SK-N-SH (cell line): ENCODE results near the gene TOPAZ1. TPM values are rescaled to one million over a fixed set of nuclear protein-coding genes. Genes with fewer than 3 reads are reported as not detected.

Experiments
- CTCF ChIA-PET: fragments of 300-600, 350-600 bp; formaldehyde crosslinking; extraction: SDS; loops from one replicate; lab custom pipeline; 2021; lab: Yijun Ruan, JAX
- POLR2A ChIA-PET: fragments of 350-600 bp; sonication (Branson Sonifier 250); formaldehyde crosslinking; extraction: SDS; loops from one replicate; lab custom pipeline; 2020; ENCODE audit warnings: antibody characterized with exemption, inconsistent platforms; lab: Yijun Ruan, JAX
- DNase-seq: peaks from one replicate; pipeline ENCODE4 v3.0.0; 2012
- H2AFZ ChIP-seq: fragments of 200-600 bp; sonication (generic); 2 replicates; pipeline ENCODE4 v1.8.1; 2016; ENCODE audit warnings: antibody characterized with exemption, mild to moderate bottlenecking, low read depth
- H3F3A ChIP-seq: fragments of 200-600 bp; sonication (generic); replicated peaks from 2 replicates; pipeline ENCODE3; 2016; ENCODE audit warnings: antibody characterized with exemption, mild to moderate bottlenecking; ENCODE audit not compliant: insufficient read depth
- H3K27ac ChIP-seq, 2 experiments: fragments of 200-500 bp in 1 of 2; fragments of 200-600 bp in 1 of 2; sonication (Bioruptor generic) in 1 of 2; sonication (generic), shearing (Covaris generic) in 1 of 2; 2 replicates each; pipeline versions ENCODE4 v1.5.1 to v1.6.1; 2014 to 2016; ENCODE audit warnings: low read depth in 2 of 2, inconsistent platforms in 1 of 2, low read length in 1 of 2, mild to moderate bottlenecking in 1 of 2, mixed read lengths in 1 of 2
- H3K27me3 ChIP-seq: fragments of 200-600 bp; sonication (generic), shearing (Covaris generic); 2 replicates; pipeline ENCODE4 v1.6.1; 2016; ENCODE audit warnings: mixed run types; ENCODE audit not compliant: insufficient read depth
- H3K36me3 ChIP-seq, 2 experiments: fragments of 200-500 bp in 1 of 2; fragments of 200-600 bp in 1 of 2; sonication (Bioruptor generic) in 1 of 2; sonication (generic) in 1 of 2; replicated peaks in 1 of 2; 2 replicates each; pipeline versions ENCODE3 to v1.5.1; 2014 to 2016; ENCODE audit warnings: low read length in 1 of 2, mild to moderate bottlenecking in 1 of 2; ENCODE audit not compliant: insufficient read depth in 2 of 2, control insufficient read depth in 1 of 2
- H3K4me1 ChIP-seq, 2 experiments: fragments of 200-500 bp in 1 of 2; fragments of 200-600 bp in 1 of 2; sonication (Bioruptor generic) in 1 of 2; sonication (generic), shearing (Covaris generic) in 1 of 2; 2 replicates each; pipeline versions ENCODE4 v1.5.1 to v1.6.1; 2014 to 2016; ENCODE audit warnings: low read depth in 1 of 2, low read length in 1 of 2, mixed run types in 1 of 2; ENCODE audit not compliant: insufficient read depth in 2 of 2, control insufficient read depth in 1 of 2
- H3K4me2 ChIP-seq: fragments of 200-600 bp; sonication (generic), shearing (Covaris generic); 2 replicates; pipeline ENCODE4 v1.6.1; 2017; ENCODE audit warnings: mixed run types
- H3K4me3 ChIP-seq, 2 experiments: fragments of 200-500 bp in 1 of 2; fragments of 200-600 bp in 1 of 2; sonication (Bioruptor generic) in 1 of 2; sonication (generic), shearing (Covaris generic) in 1 of 2; 2 replicates each; pipeline versions ENCODE4 v1.5.1 to v1.8.1; 2014 to 2016; ENCODE audit warnings: low read depth in 2 of 2, inconsistent platforms in 1 of 2, low read length in 1 of 2, mild to moderate bottlenecking in 1 of 2, mixed read lengths in 1 of 2, moderate library complexity in 1 of 2
- H3K79me2 ChIP-seq: fragments of 200-600 bp; sonication (generic); 2 replicates; pipeline ENCODE4 v1.8.1; 2017; ENCODE audit warnings: mild to moderate bottlenecking; ENCODE audit not compliant: insufficient read depth
- H3K9ac ChIP-seq: fragments of 200-600 bp; sonication (generic); 2 replicates; pipeline ENCODE4 v1.6.1; 2017; ENCODE audit warnings: mixed run types
- H3K9me2 ChIP-seq: fragments of 200-600 bp; sonication (generic); 2 replicates; pipeline ENCODE4 v1.6.1; 2017; ENCODE audit warnings: mixed run types
- H3K9me3 ChIP-seq: fragments of 200-600 bp; sonication (generic); 2 replicates; pipeline ENCODE4 v1.6.1; 2017; ENCODE audit warnings: mixed run types, mild to moderate bottlenecking, moderate library complexity
- H4K20me1 ChIP-seq: fragments of 200-600 bp; sonication (generic); 2 replicates; pipeline ENCODE4 v1.6.1; 2017; ENCODE audit warnings: mild to moderate bottlenecking, mixed run types; ENCODE audit not compliant: insufficient read depth
- ELF1 ChIP-seq: IDR thresholded peaks from 2 replicates; pipeline ENCODE4 v1.4.0; 2012
- EP300 ChIP-seq, 2 experiments: IDR thresholded peaks; 2 replicates each; pipeline versions ENCODE4 v1.4.0 to v1.6.1; 2012; ENCODE audit warnings: borderline replicate concordance in 1 of 2, low read depth in 1 of 2, low read length in 1 of 2
- EZH2phosphoT487 ChIP-seq: fragments of 200-600 bp; sonication (generic); IDR thresholded peaks from 2 replicates; pipeline ENCODE4 v1.6.1; 2017; ENCODE audit warnings: low read depth, mixed run types, mild to moderate bottlenecking, antibody characterized with exemption, moderate library complexity, borderline replicate concordance
- FOSL2 ChIP-seq: IDR thresholded peaks from 2 replicates; pipeline ENCODE4 v1.4.0; 2012; ENCODE audit warnings: low read depth, mild to moderate bottlenecking, moderate library complexity, borderline replicate concordance
- GATA2 ChIP-seq: sonication (generic); formaldehyde crosslinking; IDR thresholded peaks from 2 replicates; pipeline ENCODE4 v1.5.0; 2020; ENCODE audit warnings: mild to moderate bottlenecking, missing genetic modification reagents
- MXI1 ChIP-seq: IDR thresholded peaks from 2 replicates; pipeline ENCODE4 v1.6.1; 2012; ENCODE audit warnings: mild to moderate bottlenecking, low read depth, low read length, improper control_type of control experiment
- POLR2AphosphoS5 ChIP-seq: IDR thresholded peaks from 2 replicates; pipeline ENCODE4 v1.6.1; 2012; ENCODE audit warnings: low read depth, low read length
- RCOR1 ChIP-seq: fragments of 150-350 bp; IDR thresholded peaks from 2 replicates; pipeline ENCODE4 v1.6.1; 2017; ENCODE audit warnings: antibody characterized with exemption, low read length
- SMC3 ChIP-seq: IDR thresholded peaks from 2 replicates; pipeline ENCODE4 v1.6.1; 2012; ENCODE audit warnings: low read depth, low read length, improper control_type of control experiment
- polyA plus RNA-seq, 3 experiments: library from polyadenylated mRNA; depleted of rRNA; stranded (reverse); fragments of >200 nt; gene quantifications; 2 replicates each; pipeline ENCODE4 v1.2.3, GENCODE V29; 2012
- TF ChIP-seq, protein P1 (sequence below): IDR thresholded peaks from 2 replicates; pipeline ENCODE4; 2012
- TF ChIP-seq, protein P2 (sequence below): IDR thresholded peaks from 2 replicates; pipeline ENCODE4 v1.4.0; 2012; ENCODE audit warnings: low read depth, borderline replicate concordance
- TF ChIP-seq, protein P3 (sequence below): IDR thresholded peaks from 2 replicates; pipeline ENCODE4 v1.6.1; 2012; ENCODE audit warnings: mild to moderate bottlenecking, low read depth, low read length, moderate library complexity
- TF ChIP-seq, protein P4 (sequence below): IDR thresholded peaks from 2 replicates; pipeline ENCODE4 v1.4.0; 2012; ENCODE audit warnings: low read depth, borderline replicate concordance
- TF ChIP-seq, protein P5 (sequence below): fragments of 150-350 bp; IDR thresholded peaks from 2 replicates; pipeline ENCODE4 v1.6.1; 2017; ENCODE audit warnings: antibody characterized with exemption, low read length, low read depth, borderline replicate concordance
- TF ChIP-seq, protein P6 (sequence below): fragments of 150-350 bp; IDR thresholded peaks from 2 replicates; pipeline ENCODE4 v1.6.1; 2016; ENCODE audit warnings: mild to moderate bottlenecking, low read depth, low read length

Gene TOPAZ1
- polyA plus RNA-seq, 1 of the 3 experiments (the other 2 are of a cell fraction), result not detected

DNA sequence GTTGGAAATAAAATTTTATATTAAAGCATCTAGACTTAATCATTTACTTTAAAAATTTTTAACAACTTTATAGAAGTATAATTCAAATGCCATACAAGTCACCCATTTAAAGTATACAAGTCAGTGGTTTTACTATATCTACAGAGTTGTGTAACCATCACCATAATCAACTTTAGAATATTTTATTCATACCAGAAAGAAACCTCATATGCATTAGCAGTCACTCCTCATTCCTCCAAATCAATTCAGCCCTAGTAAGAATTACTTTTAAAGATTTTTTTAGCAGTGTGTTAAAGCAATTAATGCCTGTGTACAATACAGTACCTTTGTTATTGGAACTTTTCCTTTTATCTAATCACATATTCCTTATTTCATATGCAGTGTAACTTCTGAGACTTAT is 82.9 kb downstream of the TOPAZ1 start:
- no peak for DNase-seq
- Histone ChIP-seq H3K9ac (no peak overlapping the region), H3F3A (no peaks in the 10 kb centered on the region), H3K4me3 (no peak overlapping the region), H3K4me2 (no peak overlapping the region), H3K36me3 (no peaks in the 10 kb centered on the region), H4K20me1 (no peaks in the 10 kb centered on the region), H3K27ac (no peak overlapping the region), H3K4me1 (no peaks in the 10 kb centered on the region), H3K9me2 (no peaks in the 10 kb centered on the region), H3K27me3 (no peaks in the 10 kb centered on the region; the same call in 1 of the 2 replicates), H3K9me3 (peaks cover 5% of the 10 kb centered on the region; the same call in 1 of the 2 replicates), H2AFZ (no peak overlapping the region), H3K79me2 (no peaks in the 10 kb centered on the region)
- ChIA-PET CTCF (interaction anchor here (1.1 to 2.6 kb wide), 8 partner anchors 11 to 657 kb away, joined by 3 to 12 read pairs (median 4); partner anchors contain the start of genes TCAIM and ZNF35), POLR2A (interaction anchor here (1.4 kb wide), 1 partner anchor 301 kb away, joined by 3 read pairs; no protein-coding TSS in a partner anchor)
- TF ChIP-seq, protein P1, sequence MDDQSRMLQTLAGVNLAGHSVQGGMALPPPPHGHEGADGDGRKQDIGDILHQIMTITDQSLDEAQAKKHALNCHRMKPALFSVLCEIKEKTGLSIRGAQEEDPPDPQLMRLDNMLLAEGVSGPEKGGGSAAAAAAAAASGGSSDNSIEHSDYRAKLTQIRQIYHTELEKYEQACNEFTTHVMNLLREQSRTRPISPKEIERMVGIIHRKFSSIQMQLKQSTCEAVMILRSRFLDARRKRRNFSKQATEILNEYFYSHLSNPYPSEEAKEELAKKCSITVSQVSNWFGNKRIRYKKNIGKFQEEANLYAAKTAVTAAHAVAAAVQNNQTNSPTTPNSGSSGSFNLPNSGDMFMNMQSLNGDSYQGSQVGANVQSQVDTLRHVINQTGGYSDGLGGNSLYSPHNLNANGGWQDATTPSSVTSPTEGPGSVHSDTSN, result no peak
- TF ChIP-seq RCOR1 (no peak), POLR2AphosphoS5 (no peak), SMC3 (no peak), ELF1 (no peak), GATA2 (CRISPR knock-in tag) (no peak), MXI1 (no peak), FOSL2 (no peak), EP300 (IDR thresholded peaks at IDR 0.05; ENCODE audit: borderline replicate concordance in 1 of 2, low read depth in 1 of 2, low read length in 1 of 2) (no peak), EZH2phosphoT487 (no peak)
- TF ChIP-seq, protein P2, sequence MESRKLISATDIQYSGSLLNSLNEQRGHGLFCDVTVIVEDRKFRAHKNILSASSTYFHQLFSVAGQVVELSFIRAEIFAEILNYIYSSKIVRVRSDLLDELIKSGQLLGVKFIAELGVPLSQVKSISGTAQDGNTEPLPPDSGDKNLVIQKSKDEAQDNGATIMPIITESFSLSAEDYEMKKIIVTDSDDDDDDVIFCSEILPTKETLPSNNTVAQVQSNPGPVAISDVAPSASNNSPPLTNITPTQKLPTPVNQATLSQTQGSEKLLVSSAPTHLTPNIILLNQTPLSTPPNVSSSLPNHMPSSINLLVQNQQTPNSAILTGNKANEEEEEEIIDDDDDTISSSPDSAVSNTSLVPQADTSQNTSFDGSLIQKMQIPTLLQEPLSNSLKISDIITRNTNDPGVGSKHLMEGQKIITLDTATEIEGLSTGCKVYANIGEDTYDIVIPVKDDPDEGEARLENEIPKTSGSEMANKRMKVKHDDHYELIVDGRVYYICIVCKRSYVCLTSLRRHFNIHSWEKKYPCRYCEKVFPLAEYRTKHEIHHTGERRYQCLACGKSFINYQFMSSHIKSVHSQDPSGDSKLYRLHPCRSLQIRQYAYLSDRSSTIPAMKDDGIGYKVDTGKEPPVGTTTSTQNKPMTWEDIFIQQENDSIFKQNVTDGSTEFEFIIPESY, result no peak
- TF ChIP-seq, protein P3, sequence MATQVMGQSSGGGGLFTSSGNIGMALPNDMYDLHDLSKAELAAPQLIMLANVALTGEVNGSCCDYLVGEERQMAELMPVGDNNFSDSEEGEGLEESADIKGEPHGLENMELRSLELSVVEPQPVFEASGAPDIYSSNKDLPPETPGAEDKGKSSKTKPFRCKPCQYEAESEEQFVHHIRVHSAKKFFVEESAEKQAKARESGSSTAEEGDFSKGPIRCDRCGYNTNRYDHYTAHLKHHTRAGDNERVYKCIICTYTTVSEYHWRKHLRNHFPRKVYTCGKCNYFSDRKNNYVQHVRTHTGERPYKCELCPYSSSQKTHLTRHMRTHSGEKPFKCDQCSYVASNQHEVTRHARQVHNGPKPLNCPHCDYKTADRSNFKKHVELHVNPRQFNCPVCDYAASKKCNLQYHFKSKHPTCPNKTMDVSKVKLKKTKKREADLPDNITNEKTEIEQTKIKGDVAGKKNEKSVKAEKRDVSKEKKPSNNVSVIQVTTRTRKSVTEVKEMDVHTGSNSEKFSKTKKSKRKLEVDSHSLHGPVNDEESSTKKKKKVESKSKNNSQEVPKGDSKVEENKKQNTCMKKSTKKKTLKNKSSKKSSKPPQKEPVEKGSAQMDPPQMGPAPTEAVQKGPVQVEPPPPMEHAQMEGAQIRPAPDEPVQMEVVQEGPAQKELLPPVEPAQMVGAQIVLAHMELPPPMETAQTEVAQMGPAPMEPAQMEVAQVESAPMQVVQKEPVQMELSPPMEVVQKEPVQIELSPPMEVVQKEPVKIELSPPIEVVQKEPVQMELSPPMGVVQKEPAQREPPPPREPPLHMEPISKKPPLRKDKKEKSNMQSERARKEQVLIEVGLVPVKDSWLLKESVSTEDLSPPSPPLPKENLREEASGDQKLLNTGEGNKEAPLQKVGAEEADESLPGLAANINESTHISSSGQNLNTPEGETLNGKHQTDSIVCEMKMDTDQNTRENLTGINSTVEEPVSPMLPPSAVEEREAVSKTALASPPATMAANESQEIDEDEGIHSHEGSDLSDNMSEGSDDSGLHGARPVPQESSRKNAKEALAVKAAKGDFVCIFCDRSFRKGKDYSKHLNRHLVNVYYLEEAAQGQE, result no peak
- TF ChIP-seq, protein P4, sequence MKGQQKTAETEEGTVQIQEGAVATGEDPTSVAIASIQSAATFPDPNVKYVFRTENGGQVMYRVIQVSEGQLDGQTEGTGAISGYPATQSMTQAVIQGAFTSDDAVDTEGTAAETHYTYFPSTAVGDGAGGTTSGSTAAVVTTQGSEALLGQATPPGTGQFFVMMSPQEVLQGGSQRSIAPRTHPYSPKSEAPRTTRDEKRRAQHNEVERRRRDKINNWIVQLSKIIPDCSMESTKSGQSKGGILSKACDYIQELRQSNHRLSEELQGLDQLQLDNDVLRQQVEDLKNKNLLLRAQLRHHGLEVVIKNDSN, result no peak
- TF ChIP-seq, protein P5, sequence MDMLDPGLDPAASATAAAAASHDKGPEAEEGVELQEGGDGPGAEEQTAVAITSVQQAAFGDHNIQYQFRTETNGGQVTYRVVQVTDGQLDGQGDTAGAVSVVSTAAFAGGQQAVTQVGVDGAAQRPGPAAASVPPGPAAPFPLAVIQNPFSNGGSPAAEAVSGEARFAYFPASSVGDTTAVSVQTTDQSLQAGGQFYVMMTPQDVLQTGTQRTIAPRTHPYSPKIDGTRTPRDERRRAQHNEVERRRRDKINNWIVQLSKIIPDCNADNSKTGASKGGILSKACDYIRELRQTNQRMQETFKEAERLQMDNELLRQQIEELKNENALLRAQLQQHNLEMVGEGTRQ, result no peak
- TF ChIP-seq, protein P6, sequence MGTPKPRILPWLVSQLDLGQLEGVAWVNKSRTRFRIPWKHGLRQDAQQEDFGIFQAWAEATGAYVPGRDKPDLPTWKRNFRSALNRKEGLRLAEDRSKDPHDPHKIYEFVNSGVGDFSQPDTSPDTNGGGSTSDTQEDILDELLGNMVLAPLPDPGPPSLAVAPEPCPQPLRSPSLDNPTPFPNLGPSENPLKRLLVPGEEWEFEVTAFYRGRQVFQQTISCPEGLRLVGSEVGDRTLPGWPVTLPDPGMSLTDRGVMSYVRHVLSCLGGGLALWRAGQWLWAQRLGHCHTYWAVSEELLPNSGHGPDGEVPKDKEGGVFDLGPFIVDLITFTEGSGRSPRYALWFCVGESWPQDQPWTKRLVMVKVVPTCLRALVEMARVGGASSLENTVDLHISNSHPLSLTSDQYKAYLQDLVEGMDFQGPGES, result no peak
